Hepatocyte (in vitro differentiated cells): ENCODE measurements around the gene ARFGEF3.

Experiments used
- CTCF ChIP-seq: fragments of 200-600 bp; sonication (generic); IDR thresholded peaks from 2 replicates; pipeline ENCODE4 v1.5.1; 2016; ENCODE audit warnings: antibody characterized with exemption, mild to moderate bottlenecking; ENCODE audit not compliant: poor library complexity
- EZH2 ChIP-seq: fragments of 200-600 bp; sonication (generic); IDR thresholded peaks from 2 replicates; pipeline ENCODE4 v1.6.1; 2016; ENCODE audit warnings: antibody characterized with exemption, mild to moderate bottlenecking, borderline replicate concordance
- EZH2phosphoT487 ChIP-seq: fragments of 200-600 bp; sonication (generic); IDR thresholded peaks from one replicate; pipeline ENCODE4 v1.6.1; 2018; ENCODE audit warnings: antibody characterized with exemption, mild to moderate bottlenecking, low read depth, moderate library complexity; ENCODE audit not compliant: unreplicated experiment, severe bottlenecking

- TF ChIP-seq CTCF (no peak), EZH2 (no peak), EZH2phosphoT487 (no peak)
Observed at GRCh38 chr6:138248011-138248410, 86.3 kb downstream of the ARFGEF3 start.
